MCF 10A (cell line): ENCODE measurements around the gene KLF15. TPM values are rescaled to one million over a fixed set of nuclear protein-coding genes. Genes with fewer than 3 reads are reported as not detected.

ENCODE experiments used
- BruUV-seq: library from RNA; stranded (reverse); fragments of 400-500 nt; replicated peaks from 2 replicates; lab custom pipeline; 2021; lab: Mats Ljungman, UMichigan
- CTCF ChIA-PET: fragments of 300-600 bp; sonication (Branson Sonifier 250); formaldehyde crosslinking; extraction: SDS; loops from one replicate; lab custom pipeline; 2021; ENCODE audit warnings: antibody characterized with exemption, inconsistent platforms; lab: Yijun Ruan, JAX
- POLR2A ChIA-PET: fragments of 300-600, 350-650 bp; sonication (Branson Sonifier 250); formaldehyde crosslinking; extraction: SDS; loops from one replicate; lab custom pipeline; 2020; ENCODE audit warnings: antibody characterized with exemption, inconsistent platforms; lab: Yijun Ruan, JAX
- DNase-seq: peaks from one replicate; pipeline ENCODE4 v3.0.0-alpha.2; 2018; ENCODE audit not compliant: unreplicated experiment
- H3K27ac Mint-ChIP-seq: one replicate; pipeline ENCODE4 v1.8.0; 2022; ENCODE audit warnings: mild to moderate bottlenecking, low read depth, mixed read lengths; ENCODE audit not compliant: unreplicated experiment
- H3K27me3 Mint-ChIP-seq: one replicate; pipeline ENCODE4 v1.8.0; 2022; ENCODE audit warnings: mixed read lengths; ENCODE audit not compliant: insufficient read depth, unreplicated experiment
- H3K36me3 Mint-ChIP-seq: one replicate; pipeline ENCODE4 v1.8.0; 2022; ENCODE audit warnings: mild to moderate bottlenecking, moderate library complexity, mixed read lengths; ENCODE audit not compliant: insufficient read depth, unreplicated experiment
- H3K4me1 Mint-ChIP-seq: one replicate; pipeline ENCODE4 v1.8.0; 2022; ENCODE audit warnings: mixed read lengths; ENCODE audit not compliant: insufficient read depth, unreplicated experiment
- H3K4me3 Mint-ChIP-seq: one replicate; pipeline ENCODE4 v1.8.0; 2022; ENCODE audit warnings: mild to moderate bottlenecking, moderate library complexity, mixed read lengths; ENCODE audit not compliant: unreplicated experiment
- H3K9me3 Mint-ChIP-seq: one replicate; pipeline ENCODE4 v1.8.0; 2022; ENCODE audit warnings: mixed read lengths; ENCODE audit not compliant: unreplicated experiment
- CTCF ChIP-seq: fragments of 200-600 bp; IDR thresholded peaks from one replicate; pipeline ENCODE4 v1.8.0; 2022; ENCODE audit warnings: antibody characterized with exemption, mild to moderate bottlenecking; ENCODE audit not compliant: unreplicated experiment
- intact Hi-C: fragments of 100-400 bp; cut with micrococcal nuclease; formaldehyde crosslinking; loops from 2 replicates; pipeline ENCODE4 v1.14.1; 2022
- total RNA-seq: library from RNA; stranded (reverse); gene quantifications from 2 replicates; pipeline ENCODE4 v1.2.3, GENCODE V29; 2022

KLF15 gene
- total RNA-seq, 1 experiment from 2014 or later: 8.3 TPM

GRCh38 chr3:126361211-126361610 lies 4.0 kb upstream of the KLF15 start:
- Mint-ChIP-seq H3K4me3 (no peak overlapping the region), H3K27me3 (no peaks in the 10 kb centered on the region), H3K9me3 (no peaks in the 10 kb centered on the region), H3K36me3 (no peaks in the 10 kb centered on the region), H3K27ac (no peak overlapping the region), H3K4me1 (peaks cover 2% of the 10 kb centered on the region)
- no peak for DNase-seq
- CTCF ChIA-PET: interaction anchor here (1.2 kb wide), 1 partner anchor 28 kb away, joined by 3 read pairs; no protein-coding TSS in a partner anchor
- no peak for TF ChIP-seq CTCF
- BruUV-seq: no TSS peak
- POLR2A ChIA-PET: no interaction called here
- intact Hi-C loops: no loop called here

GRCh38 chr3:126360714-126361060 lies 3.5 kb upstream of the KLF15 start:
- DNase-seq: no peak
- H3K36me3 Mint-ChIP-seq: no peaks in the 10 kb centered on the region
- no TSS peak for BruUV-seq
- H3K27ac Mint-ChIP-seq: no peak overlapping the region
- H3K9me3 Mint-ChIP-seq: no peaks in the 10 kb centered on the region
- peaks cover 4% of the 10 kb centered on the region for H3K4me1 Mint-ChIP-seq
- no peak for TF ChIP-seq CTCF
- intact Hi-C loops: no loop called here
- ChIA-PET POLR2A (no interaction called here), CTCF (interaction anchor here (1.2 to 1.4 kb wide), 2 partner anchors 28 to 114 kb away, joined by 3 to 7 read pairs; no protein-coding TSS in a partner anchor)
- no peak overlapping the region for H3K4me3 Mint-ChIP-seq
- H3K27me3 Mint-ChIP-seq: no peaks in the 10 kb centered on the region

- H3K27ac Mint-ChIP-seq: no peak overlapping the region
- ChIA-PET CTCF (interaction anchor here (0.6 to 1.4 kb wide), 5 partner anchors 29 to 431 kb away, joined by 3 to 7 read pairs (median 3); no protein-coding TSS in a partner anchor), POLR2A (no interaction called here)
- no peaks in the 10 kb centered on the region for H3K9me3 Mint-ChIP-seq
- intact Hi-C loops: no loop called here
- H3K4me3 Mint-ChIP-seq: no peak overlapping the region
- H3K4me1 Mint-ChIP-seq: peaks cover 4% of the 10 kb centered on the region
- TF ChIP-seq CTCF: no peak
- no peaks in the 10 kb centered on the region for H3K36me3 Mint-ChIP-seq
- BruUV-seq: no TSS peak
- H3K27me3 Mint-ChIP-seq: no peaks in the 10 kb centered on the region
- no peak for DNase-seq
These were observed 3.0 kb upstream of the KLF15 start for GRCh38 chr3:126360046-126360713.

- no peaks in the 10 kb centered on the region for H3K36me3 Mint-ChIP-seq
- ChIA-PET CTCF (interaction anchor here (1.1 kb wide), 1 partner anchor 131 kb away, joined by 3 read pairs; no protein-coding TSS in a partner anchor), POLR2A (no interaction called here)
- no peak for DNase-seq
- H3K27ac Mint-ChIP-seq: no peak overlapping the region
- intact Hi-C loops: no loop called here
- H3K4me1 Mint-ChIP-seq: peaks cover 4% of the 10 kb centered on the region
- no TSS peak for BruUV-seq
- no peaks in the 10 kb centered on the region for H3K9me3 Mint-ChIP-seq
- TF ChIP-seq CTCF: no peak
- H3K4me3 Mint-ChIP-seq: no peak overlapping the region
- no peaks in the 10 kb centered on the region for H3K27me3 Mint-ChIP-seq
These were observed 1.6 kb upstream of the KLF15 start for GRCh38 chr3:126358816-126359181.
